ENCODE measurements around the gene RALGAPA1.

DNA sequence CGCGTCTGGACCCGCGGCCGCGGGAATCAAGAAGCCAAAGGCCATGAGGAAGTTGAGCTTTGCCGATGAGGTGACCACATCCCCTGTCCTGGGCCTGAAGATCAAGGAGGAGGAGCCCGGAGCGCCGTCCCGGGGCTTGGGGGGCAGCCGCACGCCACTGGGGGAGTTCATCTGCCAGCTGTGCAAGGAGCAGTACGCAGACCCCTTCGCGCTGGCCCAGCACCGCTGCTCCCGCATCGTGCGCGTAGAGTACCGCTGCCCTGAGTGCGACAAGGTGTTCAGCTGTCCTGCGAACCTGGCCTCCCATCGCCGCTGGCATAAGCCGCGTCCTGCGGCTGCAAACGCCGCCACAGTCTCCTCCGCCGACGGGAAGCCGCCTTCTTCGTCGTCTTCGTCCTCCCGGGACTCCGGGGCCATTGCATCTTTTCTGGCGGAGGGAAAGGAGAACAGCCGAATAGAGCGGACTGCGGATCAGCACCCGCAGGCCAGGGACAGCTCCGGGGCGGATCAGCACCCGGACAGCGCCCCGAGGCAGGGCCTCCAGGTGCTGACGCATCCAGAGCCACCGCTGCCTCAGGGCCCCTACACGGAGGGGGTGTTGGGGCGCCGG is 274.1 kb downstream of the RALGAPA1 start:
- TF ChIP-seq, protein P1, sequence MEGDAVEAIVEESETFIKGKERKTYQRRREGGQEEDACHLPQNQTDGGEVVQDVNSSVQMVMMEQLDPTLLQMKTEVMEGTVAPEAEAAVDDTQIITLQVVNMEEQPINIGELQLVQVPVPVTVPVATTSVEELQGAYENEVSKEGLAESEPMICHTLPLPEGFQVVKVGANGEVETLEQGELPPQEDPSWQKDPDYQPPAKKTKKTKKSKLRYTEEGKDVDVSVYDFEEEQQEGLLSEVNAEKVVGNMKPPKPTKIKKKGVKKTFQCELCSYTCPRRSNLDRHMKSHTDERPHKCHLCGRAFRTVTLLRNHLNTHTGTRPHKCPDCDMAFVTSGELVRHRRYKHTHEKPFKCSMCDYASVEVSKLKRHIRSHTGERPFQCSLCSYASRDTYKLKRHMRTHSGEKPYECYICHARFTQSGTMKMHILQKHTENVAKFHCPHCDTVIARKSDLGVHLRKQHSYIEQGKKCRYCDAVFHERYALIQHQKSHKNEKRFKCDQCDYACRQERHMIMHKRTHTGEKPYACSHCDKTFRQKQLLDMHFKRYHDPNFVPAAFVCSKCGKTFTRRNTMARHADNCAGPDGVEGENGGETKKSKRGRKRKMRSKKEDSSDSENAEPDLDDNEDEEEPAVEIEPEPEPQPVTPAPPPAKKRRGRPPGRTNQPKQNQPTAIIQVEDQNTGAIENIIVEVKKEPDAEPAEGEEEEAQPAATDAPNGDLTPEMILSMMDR (IDR thresholded peaks at IDR 0.05), result no peak
- TF ChIP-seq POLR2A (IDR thresholded peaks at IDR 0.05), result no peak

Data from stomach (tissue), 4 donors.